DND-41 (cell line): Measurements from ENCODE around the gene EIF1AD.

Experiments used
- ATAC-seq: fragments of 200-7000 bp; cut with Tn5 transposase; 3 replicates; pipeline ENCODE4 v1.9.1; 2021; ENCODE audit warnings: low read depth; ENCODE audit not compliant: insufficient read depth
- DNase-seq: peaks from one replicate; pipeline ENCODE4 v3.0.0-alpha.2; 2020
- H2AFZ ChIP-seq: 2 replicates; pipeline ENCODE4 v1.6.0; 2012; ENCODE audit warnings: low read depth, low read length
- H3K27ac ChIP-seq: 2 replicates; pipeline ENCODE4 v1.5.1; 2012; ENCODE audit warnings: low read length, inconsistent platforms
- H3K27me3 ChIP-seq: fragments of 200-600 bp; sonication (generic); 2 replicates; pipeline ENCODE4 v1.6.0; 2012; ENCODE audit warnings: low read length, mild to moderate bottlenecking, inconsistent platforms; ENCODE audit not compliant: insufficient read depth, poor library complexity
- H3K36me3 ChIP-seq: 2 replicates; pipeline ENCODE4 v1.5.1; 2012; ENCODE audit warnings: low read length, inconsistent platforms; ENCODE audit not compliant: insufficient read depth
- H3K4me1 ChIP-seq: 2 replicates; pipeline ENCODE4 v1.5.1; 2012; ENCODE audit warnings: mild to moderate bottlenecking, low read length; ENCODE audit not compliant: insufficient read depth
- H3K4me2 ChIP-seq: 2 replicates; pipeline ENCODE4 v1.6.0; 2012; ENCODE audit warnings: mild to moderate bottlenecking, moderate library complexity, low read length, inconsistent platforms; ENCODE audit not compliant: insufficient read depth
- H3K4me3 ChIP-seq, 2 experiments: fragments of 200-600 bp in 1 of 2; shearing (Covaris generic) in 1 of 2; 2 replicates each; pipeline ENCODE4 v1.5.1; 2012 to 2016; ENCODE audit warnings: inconsistent platforms in 2 of 2, low read length in 2 of 2, mild to moderate bottlenecking in 2 of 2, low read depth in 1 of 2, moderate library complexity in 1 of 2
- H3K79me2 ChIP-seq: 2 replicates; pipeline ENCODE4 v1.6.0; 2012; ENCODE audit warnings: low read length, inconsistent platforms; ENCODE audit not compliant: insufficient read depth
- H3K9ac ChIP-seq: 2 replicates; pipeline ENCODE4 v1.6.0; 2012; ENCODE audit warnings: low read depth, mild to moderate bottlenecking, inconsistent platforms, low read length, moderate library complexity
- H3K9me3 ChIP-seq: 2 replicates; pipeline ENCODE4 v1.5.1; 2012; ENCODE audit warnings: low read length, moderate library complexity, mild to moderate bottlenecking, inconsistent platforms; ENCODE audit not compliant: insufficient read depth, severe bottlenecking
- H4K20me1 ChIP-seq: 2 replicates; pipeline ENCODE4 v1.6.0; 2012; ENCODE audit warnings: low read length; ENCODE audit not compliant: insufficient read depth
- EZH2 ChIP-seq: IDR thresholded peaks from 3 replicates; pipeline ENCODE4 v1.6.1; 2012; ENCODE audit warnings: borderline replicate concordance, low read depth, mild to moderate bottlenecking, moderate library complexity, low read length, inconsistent platforms; ENCODE audit not compliant: severe bottlenecking
- TF ChIP-seq, protein P1 (sequence below): IDR thresholded peaks from 2 replicates; pipeline ENCODE4 v1.5.1; 2012; ENCODE audit warnings: borderline replicate concordance, low read length, moderate library complexity, mild to moderate bottlenecking; ENCODE audit not compliant: poor library complexity, severe bottlenecking; ENCODE audit errors: extremely low read depth

EIF1AD gene

DNA sequence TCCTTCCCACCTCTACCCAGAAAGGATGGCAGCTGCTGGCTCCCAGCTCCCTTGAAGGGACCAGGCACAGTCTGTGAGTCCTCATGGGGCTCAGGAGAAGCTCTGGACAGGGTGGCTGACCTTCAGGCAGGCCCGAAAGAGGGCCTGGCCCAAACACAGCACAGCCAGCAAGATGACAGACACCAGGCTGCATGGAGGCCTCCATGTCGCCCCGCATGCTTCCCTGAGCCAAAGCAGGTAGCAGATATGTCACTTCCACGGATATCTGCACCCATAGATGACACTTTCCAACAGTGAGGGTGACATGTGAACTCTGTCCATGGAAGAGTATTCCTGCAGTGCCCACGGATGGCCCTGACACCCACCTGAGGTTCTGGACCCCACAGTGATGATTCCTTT is 18.4 kb downstream of the EIF1AD start:
- Histone ChIP-seq H3K27ac (no peak overlapping the region), H3K27me3 (no peaks in the 10 kb centered on the region), H2AFZ (no peak overlapping the region), H3K9ac (no peak overlapping the region), H3K4me3 (no peak overlapping the region), H4K20me1 (no peaks in the 10 kb centered on the region), H3K4me1 (no peaks in the 10 kb centered on the region), H3K36me3 (peaks cover 9% of the 10 kb centered on the region), H3K4me2 (no peak overlapping the region), H3K79me2 (no peaks in the 10 kb centered on the region), H3K9me3 (no peaks in the 10 kb centered on the region)
- no peak for ATAC-seq
- no peak for TF ChIP-seq EZH2
- TF ChIP-seq, protein P1, sequence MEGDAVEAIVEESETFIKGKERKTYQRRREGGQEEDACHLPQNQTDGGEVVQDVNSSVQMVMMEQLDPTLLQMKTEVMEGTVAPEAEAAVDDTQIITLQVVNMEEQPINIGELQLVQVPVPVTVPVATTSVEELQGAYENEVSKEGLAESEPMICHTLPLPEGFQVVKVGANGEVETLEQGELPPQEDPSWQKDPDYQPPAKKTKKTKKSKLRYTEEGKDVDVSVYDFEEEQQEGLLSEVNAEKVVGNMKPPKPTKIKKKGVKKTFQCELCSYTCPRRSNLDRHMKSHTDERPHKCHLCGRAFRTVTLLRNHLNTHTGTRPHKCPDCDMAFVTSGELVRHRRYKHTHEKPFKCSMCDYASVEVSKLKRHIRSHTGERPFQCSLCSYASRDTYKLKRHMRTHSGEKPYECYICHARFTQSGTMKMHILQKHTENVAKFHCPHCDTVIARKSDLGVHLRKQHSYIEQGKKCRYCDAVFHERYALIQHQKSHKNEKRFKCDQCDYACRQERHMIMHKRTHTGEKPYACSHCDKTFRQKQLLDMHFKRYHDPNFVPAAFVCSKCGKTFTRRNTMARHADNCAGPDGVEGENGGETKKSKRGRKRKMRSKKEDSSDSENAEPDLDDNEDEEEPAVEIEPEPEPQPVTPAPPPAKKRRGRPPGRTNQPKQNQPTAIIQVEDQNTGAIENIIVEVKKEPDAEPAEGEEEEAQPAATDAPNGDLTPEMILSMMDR: no peak
- no peak for DNase-seq

DNA sequence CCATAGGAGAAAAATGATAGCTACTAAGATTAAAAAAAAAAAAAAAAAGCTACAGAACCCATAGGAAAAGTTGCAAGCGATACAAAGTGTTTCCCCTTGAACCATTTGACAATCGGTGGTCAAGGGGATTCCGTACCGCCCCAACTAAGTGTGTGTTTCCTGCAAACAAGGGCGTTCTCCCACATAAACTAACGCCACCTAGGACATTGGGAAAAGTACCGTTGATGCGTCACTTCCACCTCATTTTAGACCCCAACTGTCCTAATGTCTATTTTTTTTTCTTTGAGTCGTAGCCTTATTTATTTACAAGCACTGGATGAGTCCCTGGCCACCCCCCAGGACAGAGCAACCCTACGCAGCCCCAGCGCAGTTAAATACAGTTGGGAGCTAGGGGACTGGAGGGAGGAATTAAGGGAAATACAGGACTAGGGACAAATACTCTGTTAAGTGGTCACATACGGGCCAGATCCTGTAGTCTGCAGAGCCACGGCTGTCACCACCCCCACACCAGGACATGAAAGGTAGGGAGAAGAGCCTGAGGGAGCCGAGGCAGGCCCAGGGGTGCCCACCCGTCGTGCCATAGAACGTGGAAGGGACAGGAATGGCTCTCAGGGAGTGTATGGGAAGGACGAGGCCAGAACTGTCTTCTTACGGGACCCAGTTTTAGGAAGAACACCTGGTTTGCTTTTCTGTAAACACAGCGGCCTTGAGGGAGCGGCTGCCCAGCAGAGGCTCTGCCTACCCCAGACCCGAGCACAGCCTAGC is 19.0 kb downstream of the EIF1AD start:
- H3K27ac ChIP-seq: no peak overlapping the region
- H2AFZ ChIP-seq: no peak overlapping the region
- no peaks in the 10 kb centered on the region for H3K9me3 ChIP-seq
- TF ChIP-seq EZH2: no peak
- H3K27me3 ChIP-seq: no peaks in the 10 kb centered on the region
- no peak overlapping the region for H3K4me2 ChIP-seq
- H4K20me1 ChIP-seq: 0 out of 2 replicates have a peak, but pooled peaks cover 2% of the 10 kb centered on the region
- no peak for DNase-seq
- H3K4me3 ChIP-seq: no peak overlapping the region
- no peak overlapping the region for H3K9ac ChIP-seq
- no peaks in the 10 kb centered on the region for H3K79me2 ChIP-seq
- H3K36me3 ChIP-seq: peaks cover 15% of the 10 kb centered on the region
- ATAC-seq: no peak; the same call in 2 of the 3 replicates
- no peaks in the 10 kb centered on the region for H3K4me1 ChIP-seq

DNA sequence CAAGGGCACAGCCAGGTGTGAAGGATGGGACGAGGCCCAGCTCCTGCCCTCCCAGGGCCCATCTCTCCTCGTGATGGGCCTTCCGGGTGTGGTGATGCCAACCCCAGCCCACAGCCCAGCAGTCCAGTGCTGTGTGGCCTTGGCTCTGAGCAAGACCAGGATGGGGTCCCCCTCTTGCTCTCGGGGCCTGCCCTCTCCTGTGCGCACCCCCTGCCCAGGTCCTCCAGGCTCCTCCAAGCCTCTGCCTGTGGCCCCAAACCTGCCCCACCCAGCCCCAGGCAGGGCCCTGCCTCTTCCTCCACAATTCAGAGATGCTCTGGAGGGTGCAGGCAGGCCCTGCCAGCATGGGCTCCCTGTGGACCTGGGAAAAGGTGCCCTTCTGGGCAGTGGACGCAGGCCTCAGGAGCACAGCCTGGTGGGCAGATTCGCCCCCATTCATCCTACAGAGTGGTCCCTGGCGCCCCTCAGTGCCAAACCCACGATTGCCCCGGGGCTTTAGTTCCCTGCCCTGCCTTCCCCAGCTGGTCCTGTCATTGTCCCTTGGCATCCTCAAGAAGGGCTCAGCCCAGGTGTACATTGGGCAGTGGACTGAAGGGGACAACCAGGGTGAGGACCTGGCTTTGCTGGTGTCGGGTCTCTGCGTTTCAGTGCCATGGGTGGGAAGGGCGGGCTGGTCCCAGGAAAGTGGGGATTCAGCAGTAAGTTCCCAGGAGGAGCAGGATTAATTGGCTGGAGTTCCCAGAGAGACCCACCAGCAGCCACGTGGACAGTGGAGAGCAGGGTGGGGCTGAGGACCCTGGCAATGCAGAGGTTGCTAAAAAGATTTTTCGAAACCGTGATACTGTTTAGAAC is 19.8 kb downstream of the EIF1AD start:
- Histone ChIP-seq H4K20me1 (peaks cover 5% of the 10 kb centered on the region; the same call in 1 of the 2 replicates), H3K9me3 (no peaks in the 10 kb centered on the region), H3K4me2 (no peak overlapping the region), H3K27ac (no peak overlapping the region), H3K4me3 (no peak overlapping the region), H2AFZ (no peak overlapping the region), H3K27me3 (no peaks in the 10 kb centered on the region), H3K4me1 (no peaks in the 10 kb centered on the region), H3K9ac (no peak overlapping the region), H3K79me2 (no peaks in the 10 kb centered on the region), H3K36me3 (peaks cover 23% of the 10 kb centered on the region)
- TF ChIP-seq EZH2: no peak
- TF ChIP-seq, protein P1: no peak
- ATAC-seq (0 out of 3 replicates have a peak, but pooled peaks have one; percentile 6), DNase-seq (no peak)
